HG03439 (cell line): ENCODE measurements around the gene CMIP.

Experiments
- ATAC-seq: cut with Tn5 transposase; IDR thresholded peaks from one replicate; pipeline ENCODE4 v1.9.1; 2021; ENCODE audit warnings: mild to moderate bottlenecking, moderate library complexity; ENCODE audit not compliant: unreplicated experiment

The CMIP gene

DNA sequence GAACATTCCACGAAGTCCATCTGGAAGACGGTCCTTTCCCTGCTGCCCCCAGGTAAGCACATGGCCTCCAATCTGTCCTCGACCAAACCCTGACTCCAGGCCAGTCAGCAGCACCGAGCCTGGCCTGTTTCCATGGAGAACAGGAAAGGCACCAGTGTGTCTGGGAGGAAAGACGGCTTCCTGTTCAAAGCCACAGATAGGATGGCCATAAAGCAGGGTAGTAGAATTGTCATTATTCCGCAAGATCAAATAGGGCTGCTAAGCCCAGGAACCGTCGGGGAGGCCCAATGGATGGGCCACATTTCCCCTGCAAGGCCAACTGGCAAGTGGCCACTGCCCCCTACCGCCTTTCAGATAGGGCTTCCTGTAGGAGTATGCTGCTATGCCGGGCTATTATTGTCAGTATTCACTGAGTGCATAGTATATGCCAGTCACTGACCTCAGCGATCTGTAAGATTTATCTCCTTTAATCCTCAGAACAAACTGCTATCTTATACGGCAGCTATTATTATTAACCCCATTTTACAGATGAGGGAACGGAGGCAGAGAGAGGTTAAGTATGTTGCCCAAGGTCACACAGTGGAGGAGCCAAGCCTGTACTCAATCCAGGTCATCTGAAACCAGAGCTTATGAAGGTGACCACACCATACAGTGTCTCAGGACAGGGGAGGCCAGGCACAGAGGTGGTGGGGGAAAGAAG, 311.5 kb downstream of the CMIP start:
- no peak for ATAC-seq

DNA sequence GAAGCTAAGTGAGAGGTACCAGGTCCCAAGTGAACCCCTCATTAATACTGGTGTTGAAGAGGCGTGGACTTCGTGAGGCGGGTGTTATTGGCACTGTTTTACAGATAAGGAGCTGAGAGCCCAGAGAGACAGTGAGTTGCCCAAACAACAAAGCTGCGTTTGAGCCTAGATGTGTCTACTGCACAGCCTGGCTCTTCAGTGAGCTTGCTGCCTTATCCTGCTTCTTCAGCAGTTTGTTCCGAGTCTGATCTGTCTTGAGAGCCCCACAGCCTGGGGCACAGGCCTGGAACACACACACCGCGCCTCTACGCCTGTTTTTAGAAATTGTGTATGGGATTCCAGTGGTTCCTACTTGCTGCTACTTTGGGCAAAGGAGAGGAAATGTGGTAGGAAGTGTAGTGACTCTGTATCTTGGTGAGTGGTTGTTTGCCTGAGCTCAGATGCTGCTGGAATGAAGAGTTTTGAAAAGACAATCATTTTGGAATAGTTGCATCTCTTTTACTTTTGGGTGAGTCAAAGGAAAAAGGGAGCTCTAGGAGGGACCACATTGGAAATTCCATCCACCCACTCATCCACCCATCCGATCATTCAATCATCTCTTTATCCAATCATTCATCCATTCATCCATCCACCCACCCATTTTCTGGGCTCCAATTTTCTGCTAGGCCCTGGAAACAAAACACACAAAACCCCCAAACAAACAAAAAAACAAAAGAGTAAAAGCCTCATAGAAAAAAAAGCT, 312.2 kb downstream of the CMIP start:
- no peak for ATAC-seq

DNA sequence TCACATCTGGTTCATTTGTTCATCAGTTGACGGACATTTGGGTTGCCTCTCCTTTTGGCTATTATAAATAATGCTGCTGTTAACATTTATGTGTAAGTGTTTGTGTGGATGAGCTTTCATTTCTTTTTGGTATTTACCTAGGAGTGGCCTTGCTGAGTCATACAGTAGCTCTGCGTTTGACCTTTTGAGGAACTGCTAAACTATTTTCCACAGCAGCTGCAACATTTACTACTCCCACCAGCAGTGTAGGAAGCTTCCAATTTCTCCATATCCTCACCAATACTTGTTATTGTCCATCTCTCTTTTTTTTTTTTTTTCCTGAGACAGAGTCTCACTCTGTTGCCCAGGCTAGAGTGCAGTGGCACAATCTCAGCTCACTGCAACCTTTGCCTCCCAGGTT, 313.8 kb downstream of the CMIP start:
- no peak for ATAC-seq
